HUES6 (cell line): ENCODE measurements around the gene RBM39.
"Not testable (repeated sequence)": the region's sequence is repeated elsewhere in the genome, so short reads cannot be mapped to it uniquely, and the experiment has no call there.

Experiments used
- H3K27ac ChIP-seq: 2 replicates; pipeline ENCODE4 v1.7.0; 2013; ENCODE audit warnings: low read depth, mild to moderate bottlenecking, low read length, inconsistent platforms
- H3K27me3 ChIP-seq: 2 replicates; pipeline ENCODE4 v1.6.1; 2013; ENCODE audit warnings: low read length; ENCODE audit not compliant: control insufficient read depth, insufficient read depth
- H3K36me3 ChIP-seq: 2 replicates; pipeline ENCODE4 v1.6.1; 2013; ENCODE audit warnings: low read length; ENCODE audit not compliant: control insufficient read depth, insufficient read depth
- H3K4me1 ChIP-seq: 2 replicates; pipeline ENCODE4 v1.6.1; 2013; ENCODE audit warnings: low read length; ENCODE audit not compliant: control insufficient read depth, insufficient read depth
- H3K4me3 ChIP-seq: 2 replicates; pipeline ENCODE4 v1.5.1; 2013; ENCODE audit warnings: low read depth, low read length
- H3K9ac ChIP-seq: one replicate; pipeline ENCODE4 v1.6.1; 2013; ENCODE audit warnings: mild to moderate bottlenecking, low read length
- H3K9me3 ChIP-seq: 2 replicates; pipeline ENCODE4 v1.6.1; 2013; ENCODE audit warnings: low read depth, low read length; ENCODE audit not compliant: control insufficient read depth, insufficient read depth

The RBM39 gene

DNA sequence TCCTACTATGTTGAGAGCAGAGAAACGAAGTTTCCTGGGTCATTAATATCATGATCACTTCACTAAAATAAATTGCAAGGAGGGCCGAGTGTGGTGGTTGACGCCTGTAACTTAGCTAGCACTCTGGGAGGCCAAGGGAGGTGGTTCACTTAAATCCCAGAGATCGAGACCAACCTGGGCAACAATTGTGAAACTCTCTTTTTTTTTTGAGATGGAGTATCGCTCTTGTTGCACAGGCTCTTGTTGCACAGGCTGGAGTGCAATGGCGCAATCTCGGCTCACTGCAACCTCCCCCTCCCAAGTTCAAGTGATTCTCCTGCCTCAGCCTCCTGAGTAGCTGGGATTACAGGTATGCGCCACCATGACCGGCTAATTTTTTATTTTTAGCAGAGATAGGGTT, 28.9 kb downstream of the RBM39 start:
- not testable (repeated sequence) for H3K9ac ChIP-seq, H3K9me3 ChIP-seq, H3K27ac ChIP-seq, H3K4me1 ChIP-seq, H3K4me3 ChIP-seq, H3K27me3 ChIP-seq
- H3K36me3 ChIP-seq, result peaks cover 99% of the 10 kb centered on the region

DNA sequence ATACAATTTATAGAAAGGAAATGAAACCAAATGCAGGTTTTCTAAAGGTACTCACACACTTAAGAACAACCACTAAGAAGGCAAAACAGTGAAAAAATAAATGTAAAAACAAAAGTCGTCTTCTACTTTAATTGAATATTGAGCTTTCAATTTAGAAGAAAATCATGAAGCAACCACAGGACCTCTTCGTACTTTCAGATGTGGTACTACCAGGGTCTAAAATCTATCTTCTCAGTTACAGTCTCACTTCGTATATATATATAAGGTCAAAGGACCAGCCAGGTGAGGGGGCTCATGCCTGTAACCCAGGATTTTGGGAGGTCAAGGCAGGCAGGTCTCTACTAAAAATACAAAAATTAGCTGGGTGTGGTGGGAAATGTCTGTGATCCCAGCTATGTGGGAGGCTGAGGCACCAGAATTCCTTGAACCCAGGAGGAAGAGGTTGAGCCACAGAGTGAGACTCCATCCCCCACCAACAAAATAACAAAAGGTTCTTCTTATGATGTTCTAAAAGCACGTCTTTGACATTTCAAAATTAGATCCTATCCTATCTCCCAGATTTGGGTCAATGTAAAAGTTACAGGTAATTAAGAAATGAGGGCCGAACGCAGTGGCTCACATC, 30.4 kb downstream of the RBM39 start:
- Histone ChIP-seq H3K9me3 (no peaks in the 10 kb centered on the region), H3K4me1 (no peaks in the 10 kb centered on the region), H3K36me3 (peaks cover 99% of the 10 kb centered on the region), H3K4me3 (no peak overlapping the region), H3K27ac (no peak overlapping the region), H3K27me3 (no peaks in the 10 kb centered on the region), H3K9ac (no peak overlapping the region)

DNA sequence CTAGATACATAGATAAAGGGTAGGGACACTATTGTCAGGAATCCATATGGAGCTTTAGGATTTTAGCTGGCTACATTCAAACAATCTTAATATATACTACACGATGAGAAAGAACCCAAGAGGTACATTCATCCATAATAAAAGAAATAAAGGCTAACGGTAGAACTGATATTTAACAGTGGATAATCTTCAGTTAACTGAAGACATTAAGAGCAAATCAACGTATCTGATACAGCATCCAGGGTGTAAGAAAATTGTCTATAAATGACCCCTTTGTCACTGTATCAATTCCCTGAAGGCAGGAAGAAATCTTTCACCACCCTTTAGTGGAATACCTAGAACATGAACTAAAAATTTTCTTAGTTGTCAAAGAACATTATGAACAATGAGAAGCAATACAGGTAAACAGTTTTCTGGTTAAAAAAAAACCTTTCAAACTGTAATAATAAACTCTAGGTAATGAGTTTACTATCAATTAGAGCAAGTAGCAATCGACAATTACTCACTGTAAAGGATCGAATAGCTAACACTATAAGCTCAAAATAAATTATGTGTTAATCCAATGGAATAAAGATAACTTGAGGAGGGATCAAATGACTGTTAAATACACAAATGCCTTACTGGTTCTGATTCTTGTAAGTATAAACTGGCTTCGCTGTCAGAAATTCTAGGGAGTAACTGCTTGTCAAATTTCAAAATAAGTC, 31.0 kb downstream of the RBM39 start:
- H3K27me3 ChIP-seq, result no peaks in the 10 kb centered on the region
- no peaks in the 10 kb centered on the region for H3K4me1 ChIP-seq
- H3K27ac ChIP-seq, result no peak overlapping the region
- no peaks in the 10 kb centered on the region for H3K9me3 ChIP-seq
- H3K9ac ChIP-seq, result no peak overlapping the region
- no peak overlapping the region for H3K4me3 ChIP-seq
- peaks cover 99% of the 10 kb centered on the region for H3K36me3 ChIP-seq

DNA sequence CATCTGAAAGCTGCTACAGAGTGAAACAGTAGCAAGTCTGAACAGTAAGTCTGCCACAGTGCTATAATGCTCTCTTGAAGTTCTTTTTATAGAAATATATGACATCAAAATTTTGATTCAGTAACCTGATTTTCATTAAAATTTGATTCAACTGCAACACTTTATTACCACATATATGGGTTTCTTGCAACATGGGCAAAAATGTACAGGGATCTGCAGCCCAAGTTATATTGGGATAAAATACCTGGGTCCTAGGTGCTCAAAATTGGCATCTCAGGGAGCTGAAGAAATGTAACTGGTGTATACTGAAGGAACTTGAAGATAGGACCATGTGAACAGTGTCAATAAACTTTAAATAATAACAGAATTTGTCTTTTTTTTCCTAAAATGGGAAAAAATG, 32.0 kb downstream of the RBM39 start:
- Histone ChIP-seq H3K36me3 (peaks cover 99% of the 10 kb centered on the region), H3K4me3 (no peak overlapping the region), H3K4me1 (no peaks in the 10 kb centered on the region), H3K9ac (no peak overlapping the region), H3K27me3 (no peaks in the 10 kb centered on the region), H3K27ac (no peak overlapping the region), H3K9me3 (no peaks in the 10 kb centered on the region)

DNA sequence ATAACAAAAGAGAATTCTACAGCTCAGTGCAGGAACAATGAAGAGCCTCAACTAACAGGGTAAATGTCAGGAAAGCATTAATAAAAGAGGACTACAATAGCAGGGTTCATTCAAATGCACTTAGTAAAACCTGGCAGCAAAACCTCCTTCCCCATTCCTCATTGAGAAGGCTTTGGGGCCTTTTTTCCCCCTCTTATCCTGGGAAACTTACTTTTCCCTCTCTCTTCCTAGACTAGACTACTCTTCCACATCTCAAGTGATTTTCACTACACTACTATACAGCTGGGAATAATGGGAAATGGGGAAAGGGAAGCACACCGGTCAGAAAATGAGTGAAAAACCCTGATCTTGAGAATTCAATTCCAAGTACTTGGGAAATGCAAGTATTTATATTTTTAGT, 32.8 kb downstream of the RBM39 start:
- Histone ChIP-seq H3K9ac (no peak overlapping the region), H3K9me3 (no peaks in the 10 kb centered on the region), H3K4me3 (no peak overlapping the region), H3K27me3 (no peaks in the 10 kb centered on the region), H3K4me1 (no peaks in the 10 kb centered on the region), H3K27ac (no peak overlapping the region), H3K36me3 (peaks cover 99% of the 10 kb centered on the region)

DNA sequence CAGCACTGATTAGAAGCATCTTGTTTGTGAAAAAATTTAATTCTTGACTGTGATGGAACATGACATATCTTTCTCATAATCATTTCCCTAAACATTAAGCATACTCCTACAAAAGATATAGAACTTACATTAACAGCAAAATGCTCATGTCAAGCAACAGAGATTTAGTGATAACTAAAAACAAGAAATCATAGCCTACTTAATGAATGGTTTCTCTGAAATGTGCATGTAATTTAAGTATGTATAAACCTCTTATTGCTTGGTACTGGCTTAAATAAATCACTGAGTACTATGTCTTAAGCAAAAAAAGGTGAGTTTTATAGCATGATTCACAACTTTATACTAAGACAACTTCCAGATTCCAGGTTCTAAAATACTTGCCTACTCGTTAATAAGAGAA, 33.6 kb downstream of the RBM39 start:
- Histone ChIP-seq H3K27ac (no peak overlapping the region), H3K36me3 (peaks cover 99% of the 10 kb centered on the region), H3K9ac (no peak overlapping the region), H3K9me3 (no peaks in the 10 kb centered on the region), H3K4me1 (no peaks in the 10 kb centered on the region), H3K27me3 (no peaks in the 10 kb centered on the region), H3K4me3 (no peak overlapping the region)

DNA sequence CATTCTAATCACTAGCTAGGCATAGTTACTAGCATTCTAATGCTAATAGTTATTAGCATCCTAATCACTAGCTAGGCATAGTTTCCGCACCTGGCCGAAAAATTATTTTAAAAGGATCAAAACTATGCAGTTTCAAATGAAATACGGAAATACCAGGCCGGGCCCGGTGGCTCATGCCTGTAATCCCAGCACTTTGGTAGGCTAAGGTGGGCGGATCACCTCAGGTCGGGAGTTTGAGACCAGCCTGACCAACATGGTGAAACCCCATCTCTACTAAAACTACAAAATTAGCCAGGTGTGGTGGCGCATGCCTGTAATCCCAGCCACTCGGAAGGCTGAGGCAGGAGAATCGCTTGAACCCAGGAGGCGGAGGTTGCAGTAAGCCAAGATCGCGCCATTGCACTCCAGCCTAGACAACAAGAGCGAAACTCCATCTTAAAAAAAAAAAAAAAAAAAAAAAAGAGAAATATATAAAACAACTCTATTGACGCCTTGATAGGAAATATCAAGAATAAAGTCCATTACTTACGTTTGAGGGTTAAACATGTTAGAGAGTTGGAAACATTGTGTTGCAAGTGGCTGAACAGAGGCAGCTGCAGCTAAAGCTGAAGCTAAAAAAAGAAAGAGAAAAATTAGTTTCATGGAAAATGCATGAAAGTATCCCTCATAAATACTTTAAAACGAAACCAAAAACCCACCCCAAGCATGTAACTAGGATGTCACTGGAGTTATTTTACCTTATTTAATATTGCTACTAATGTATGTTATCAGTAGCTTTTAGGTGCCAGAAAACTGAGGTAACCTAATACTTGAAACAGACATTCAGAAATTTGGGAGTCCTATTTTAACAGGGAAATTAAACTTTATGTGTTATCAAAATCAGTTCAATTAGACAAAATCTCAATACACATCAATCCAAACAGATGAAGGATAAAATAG, 35.2 kb downstream of the RBM39 start:
- not testable (repeated sequence) for H3K27ac ChIP-seq, H3K27me3 ChIP-seq, H3K4me1 ChIP-seq, H3K9me3 ChIP-seq, H3K9ac ChIP-seq, H3K4me3 ChIP-seq
- peaks cover 97% of the 10 kb centered on the region for H3K36me3 ChIP-seq

DNA sequence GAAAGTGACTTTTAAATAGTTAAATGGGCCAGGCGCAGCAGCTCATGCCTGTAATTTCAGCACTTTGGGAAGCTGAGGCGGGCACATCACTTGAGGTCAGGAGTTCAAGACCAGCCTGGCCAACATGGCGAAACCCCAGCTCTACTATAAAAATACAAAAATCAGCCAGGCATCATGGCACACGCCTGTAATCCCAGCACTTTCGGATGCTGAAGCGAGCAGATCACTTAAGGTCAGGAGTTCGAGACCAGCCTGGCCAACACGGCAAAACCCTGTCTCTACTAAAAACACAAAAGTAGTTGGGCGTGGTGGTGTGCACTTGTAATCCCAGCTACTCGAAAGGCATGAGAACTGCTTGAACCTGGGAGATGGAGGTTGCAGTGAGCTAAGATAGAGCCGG, 36.2 kb downstream of the RBM39 start:
- H3K4me3 ChIP-seq, result not testable (repeated sequence)

DNA sequence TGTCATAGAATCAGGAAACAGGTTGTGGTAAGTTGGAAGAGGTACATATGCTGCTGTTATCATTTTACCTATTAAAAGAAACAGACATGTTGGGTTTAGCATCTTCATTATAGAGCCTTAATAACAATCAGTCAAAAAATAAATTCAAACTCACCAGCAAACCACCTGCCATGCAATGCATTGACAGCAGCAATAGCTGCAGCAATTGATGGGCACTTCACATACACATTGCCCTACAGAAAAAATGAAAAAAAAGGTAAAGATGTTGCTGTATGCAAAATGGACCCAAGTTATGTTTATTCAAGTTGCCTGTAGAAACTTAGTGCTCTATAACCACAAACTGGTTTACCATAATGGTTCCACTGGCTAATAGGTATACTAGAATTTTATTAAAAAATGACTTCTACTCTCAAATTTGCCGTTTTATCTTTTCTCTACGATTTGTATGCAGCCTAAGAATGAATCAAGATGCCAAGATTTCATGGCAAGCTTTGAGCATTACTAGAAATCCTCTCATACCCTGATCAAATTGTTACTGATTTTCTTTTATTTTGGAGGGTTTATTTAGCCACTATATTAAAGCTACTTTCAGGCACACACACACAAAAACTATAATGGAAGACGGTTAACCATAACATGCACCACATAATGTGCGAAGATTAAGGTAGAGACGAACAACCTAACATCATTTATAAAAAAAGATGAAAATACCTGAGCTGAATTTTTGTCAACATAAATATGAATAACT, 37.4 kb downstream of the RBM39 start:
- Histone ChIP-seq H3K36me3 (peaks cover 81% of the 10 kb centered on the region), H3K27ac (no peak overlapping the region), H3K9ac (no peak overlapping the region)

More for the DNA sequence above, 36.2 kb downstream of the RBM39 start:
- H3K27me3 ChIP-seq, H3K9me3 ChIP-seq, H3K27ac ChIP-seq, H3K4me1 ChIP-seq, H3K9ac ChIP-seq: not testable (repeated sequence)
- peaks cover 90% of the 10 kb centered on the region for H3K36me3 ChIP-seq

DNA sequence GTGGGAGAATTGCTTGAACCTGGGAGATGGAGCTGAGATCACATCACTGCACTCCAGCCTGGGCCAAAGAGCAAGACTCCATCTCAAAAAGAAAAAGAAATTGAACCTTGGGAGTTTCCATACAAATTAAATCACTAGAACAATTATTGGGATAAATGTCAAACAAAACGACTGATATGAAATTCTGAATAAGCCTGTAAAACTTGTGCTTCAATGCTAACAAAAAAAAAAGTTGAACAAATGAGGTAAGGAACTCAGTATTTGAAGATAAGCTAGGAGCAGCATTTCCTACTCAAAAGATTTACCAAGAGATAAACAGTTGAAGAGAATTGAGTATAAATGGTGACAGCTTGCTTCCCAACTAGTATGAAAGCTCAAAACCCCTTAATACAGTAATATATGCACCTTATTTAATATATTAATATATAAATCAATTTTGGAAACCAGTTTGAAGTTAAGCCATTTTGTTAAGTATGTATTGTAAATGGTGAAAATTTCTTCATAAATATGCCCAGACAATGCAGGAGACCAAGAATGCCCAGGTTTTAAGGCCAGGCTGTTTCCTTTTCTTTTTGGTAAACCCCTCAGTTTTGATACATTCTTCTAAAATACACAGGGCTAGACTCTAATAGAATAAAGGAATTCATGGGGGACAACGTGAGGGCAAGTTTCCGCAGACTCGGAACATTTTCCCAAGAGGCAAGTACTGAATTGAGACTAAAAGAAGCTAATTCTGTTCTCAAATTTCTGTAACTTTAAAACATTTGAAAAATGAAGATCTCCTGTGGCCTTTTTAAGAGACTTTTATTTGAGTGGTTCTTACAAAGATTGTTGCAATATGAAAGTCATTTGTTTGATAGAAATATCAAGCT, 39.0 kb downstream of the RBM39 start:
- peaks cover 68% of the 10 kb centered on the region for H3K36me3 ChIP-seq
- H3K4me1 ChIP-seq, result peaks cover 1% of the 10 kb centered on the region; the same call in 1 of the 2 replicates
- H3K27me3 ChIP-seq, result no peaks in the 10 kb centered on the region
- no peak overlapping the region for H3K9ac ChIP-seq
- no peaks in the 10 kb centered on the region for H3K9me3 ChIP-seq
- no peak overlapping the region for H3K27ac ChIP-seq
- no peak overlapping the region for H3K4me3 ChIP-seq

More for the DNA sequence above, 37.4 kb downstream of the RBM39 start:
- H3K9me3 ChIP-seq, result no peaks in the 10 kb centered on the region
- no peaks in the 10 kb centered on the region for H3K4me1 ChIP-seq
- no peak overlapping the region for H3K4me3 ChIP-seq
- H3K27me3 ChIP-seq, result no peaks in the 10 kb centered on the region
